Esophagus squamous epithelium (tissue), 5 donors: ENCODE data around the gene MKS1. TPM values are rescaled to one million over a fixed set of nuclear protein-coding genes. Genes with fewer than 3 reads are reported as not detected.

Experiments
- DNase-seq: peaks from one replicate; lab custom pipeline; 2025; lab: John Stamatoyannopoulos, UW
- H3K27ac ChIP-seq, 4 donors: fragments of 200-600 bp; sonication (generic); one replicate each; pipeline ENCODE4 v1.5.1; 2016 to 2019; ENCODE audit warnings: mild to moderate bottlenecking in 1 of 4
- H3K27me3 ChIP-seq, 4 donors: fragments of 200-600 bp; sonication (generic); 1 replicate in 3 of 4; 2 replicates in 1 of 4; pipeline versions ENCODE4 v1.5.1 to v1.6.0; 2017 to 2021; ENCODE audit warnings: antibody characterized with exemption in 1 of 4
- H3K36me3 ChIP-seq, 3 donors: fragments of 200-600 bp; sonication (generic); one replicate each; pipeline ENCODE4 v1.5.1; 2016 to 2019
- H3K4me1 ChIP-seq, 3 donors: fragments of 200-600 bp; sonication (generic); one replicate each; pipeline ENCODE4 v1.5.1; 2017 to 2019
- H3K4me3 ChIP-seq, 4 donors: fragments of 200-600 bp; sonication (generic); 1 replicate in 3 of 4; 2 replicates in 1 of 4; pipeline ENCODE4 v1.5.1; 2016 to 2019; ENCODE audit warnings: mild to moderate bottlenecking in 2 of 4, moderate library complexity in 1 of 4
- H3K9me3 ChIP-seq, 3 donors: fragments of 200-600 bp; sonication (generic); one replicate each; pipeline ENCODE4 v1.5.1; 2016 to 2019
- POLR2A ChIP-seq, 4 donors: fragments of 450-650 bp; IDR thresholded peaks; one replicate each; pipeline ENCODE4 v1.6.1; 2017; ENCODE audit warnings: antibody characterized with exemption in 4 of 4, mild to moderate bottlenecking in 4 of 4, moderate library complexity in 3 of 4
- WGBS, 2 donors: methylation state at CpG; one replicate each; pipeline ENCODE4 v1.1.5; 2018; 5-methylcytosine and 5-hydroxymethylcytosine counted together
- intact Hi-C: fragments of 100-400 bp; cut with DNase I; formaldehyde crosslinking; loops from one replicate; pipeline ENCODE4 v1.15.0; 2022
- total RNA-seq, 4 donors: library from RNA; depleted of rRNA; stranded (reverse); fragments of >200 nt; gene quantifications; one replicate each; pipeline ENCODE4 v1.1.0, GENCODE V29; 2016
- TF ChIP-seq, protein P1 (sequence below), 6 experiments: fragments of 450-650 bp in 4 of 6; fragments of 200-600 bp in 2 of 6; sonication (generic) in 2 of 6; IDR thresholded peaks; one replicate each; pipeline ENCODE4 v1.5.1; 2016 to 2019; ENCODE audit warnings: antibody characterized with exemption in 6 of 6, mild to moderate bottlenecking in 4 of 6, moderate library complexity in 4 of 6
- donor health status: DM: yes; HTN: yes; CAD: no.

The MKS1 gene
- total RNA-seq, result 10 to 100 TPM in 2 of 4 donors, 1 to 10 TPM in 2; 5.3 to 10.8 (median 9.3) TPM

GRCh38 chr17:58219007-58219788 lies at the start of gene MKS1:
Gene MKS1 (minus strand): TSS chr17:58219255. CDS start chr17:58219230, 25 bp downstream.
- TF ChIP-seq POLR2A (IDR thresholded peaks at IDR 0.05), result peak in 3 of 4 donors; percentile 35 to 60 (median 41)
- TF ChIP-seq, protein P1, sequence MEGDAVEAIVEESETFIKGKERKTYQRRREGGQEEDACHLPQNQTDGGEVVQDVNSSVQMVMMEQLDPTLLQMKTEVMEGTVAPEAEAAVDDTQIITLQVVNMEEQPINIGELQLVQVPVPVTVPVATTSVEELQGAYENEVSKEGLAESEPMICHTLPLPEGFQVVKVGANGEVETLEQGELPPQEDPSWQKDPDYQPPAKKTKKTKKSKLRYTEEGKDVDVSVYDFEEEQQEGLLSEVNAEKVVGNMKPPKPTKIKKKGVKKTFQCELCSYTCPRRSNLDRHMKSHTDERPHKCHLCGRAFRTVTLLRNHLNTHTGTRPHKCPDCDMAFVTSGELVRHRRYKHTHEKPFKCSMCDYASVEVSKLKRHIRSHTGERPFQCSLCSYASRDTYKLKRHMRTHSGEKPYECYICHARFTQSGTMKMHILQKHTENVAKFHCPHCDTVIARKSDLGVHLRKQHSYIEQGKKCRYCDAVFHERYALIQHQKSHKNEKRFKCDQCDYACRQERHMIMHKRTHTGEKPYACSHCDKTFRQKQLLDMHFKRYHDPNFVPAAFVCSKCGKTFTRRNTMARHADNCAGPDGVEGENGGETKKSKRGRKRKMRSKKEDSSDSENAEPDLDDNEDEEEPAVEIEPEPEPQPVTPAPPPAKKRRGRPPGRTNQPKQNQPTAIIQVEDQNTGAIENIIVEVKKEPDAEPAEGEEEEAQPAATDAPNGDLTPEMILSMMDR (IDR thresholded peaks at IDR 0.05), result peak; percentile 59 to 85 (median 76)
- no peaks in the 10 kb centered on the region for H3K27me3 ChIP-seq
- intact Hi-C loops, result no loop called here

GRCh38 chr17:58268326-58268725 lies 49.3 kb upstream of the MKS1 start:
- H3K9me3 ChIP-seq, result no peaks in the 10 kb centered on the region
- WGBS, 2 donors, result 70 to 84% methylated on average over 8 to 12 of the region's 12 CpGs
- peaks cover 0 to 47% (median 0%) of the 10 kb centered on the region in 4 donors for H3K27me3 ChIP-seq
- H3K4me1 ChIP-seq, result no peaks in the 10 kb centered on the region
- DNase-seq, result no peak
- no peak overlapping the region for H3K4me3 ChIP-seq
- no peaks in the 10 kb centered on the region for H3K36me3 ChIP-seq
- intact Hi-C loops, result no loop called here
- H3K27ac ChIP-seq, result no peak overlapping the region
- TF ChIP-seq, protein P1 (IDR thresholded peaks at IDR 0.05), result no peak
- TF ChIP-seq POLR2A (IDR thresholded peaks at IDR 0.05), result no peak

More at GRCh38 chr17:58219007-58219788, at the start of gene MKS1:
- H3K4me3 ChIP-seq, result peak within 1 kb of the TSS; percentile 67 to 84 (median 76)
- H3K36me3 ChIP-seq, result peaks cover 0 to 28% (median 0%) of the 10 kb centered on the region in 3 donors
- WGBS, 2 donors, result 2 to 3% methylated on average over 27 to 41 of the region's 56 CpGs
- H3K9me3 ChIP-seq, result no peaks in the 10 kb centered on the region
- H3K4me1 ChIP-seq, result peaks cover 0 to 19% (median 3%) of the 10 kb centered on the region in 3 donors
- H3K27ac ChIP-seq, result peak within 1 kb of the TSS; percentile 75 to 87 (median 84)
- DNase-seq, result peak; percentile 54

DNA sequence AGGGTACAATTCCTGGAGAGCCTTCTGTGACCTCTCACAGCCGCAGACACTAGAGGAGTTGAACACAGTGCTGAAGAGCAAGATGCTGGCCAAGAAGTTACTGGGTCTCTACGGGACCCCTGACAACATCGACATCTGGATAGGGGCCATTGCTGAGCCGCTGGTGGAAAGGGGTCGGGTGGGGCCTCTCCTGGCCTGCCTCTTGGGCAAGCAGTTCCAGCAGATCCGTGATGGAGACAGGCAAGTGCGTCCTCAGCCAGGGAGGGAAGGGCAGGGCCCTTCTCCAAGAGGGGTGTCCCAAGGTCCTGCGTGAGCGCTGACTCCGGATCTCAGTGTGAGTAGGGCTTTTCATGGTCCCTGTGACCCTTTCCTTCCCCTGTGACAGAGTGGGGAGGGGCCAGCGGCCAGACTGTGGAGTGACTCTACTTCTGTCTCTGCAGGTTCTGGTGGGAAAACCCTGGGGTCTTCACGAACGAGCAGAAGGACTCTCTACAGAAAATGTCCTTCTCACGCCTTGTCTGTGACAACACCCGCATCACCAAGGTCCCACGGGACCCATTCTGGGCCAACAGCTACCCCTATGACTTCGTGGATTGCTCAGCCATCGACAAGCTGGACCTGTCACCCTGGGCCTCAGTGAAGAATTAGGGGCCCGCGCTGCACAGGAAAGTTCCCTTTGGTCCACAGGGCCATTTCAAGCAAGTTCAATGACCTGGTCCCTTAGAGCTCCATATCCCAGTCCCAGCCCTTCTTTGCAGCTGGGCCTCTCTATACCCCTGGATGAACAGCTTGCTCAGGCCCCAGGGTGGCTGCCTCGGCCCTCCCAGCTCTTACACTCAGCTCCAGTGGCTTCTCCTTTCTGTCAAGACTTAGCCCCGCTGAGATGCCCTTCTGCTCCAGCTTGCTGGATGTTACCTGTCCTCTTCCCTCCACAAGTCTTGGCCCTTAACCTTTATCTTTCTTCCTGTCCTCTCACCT lies 48.6 kb upstream of the MKS1 start:
- H3K4me1 ChIP-seq, result no peaks in the 10 kb centered on the region
- no peak overlapping the region for H3K4me3 ChIP-seq
- H3K27me3 ChIP-seq, result peaks cover 0 to 53% (median 0%) of the 10 kb centered on the region in 4 donors
- WGBS, 2 donors, result 68 to 75% methylated on average over 8 to 18 of the region's 22 CpGs
- H3K36me3 ChIP-seq, result no peaks in the 10 kb centered on the region
- intact Hi-C loops, result no loop called here
- H3K27ac ChIP-seq, result no peak overlapping the region
- no peak for DNase-seq
- no peaks in the 10 kb centered on the region for H3K9me3 ChIP-seq
- TF ChIP-seq, protein P1 (IDR thresholded peaks at IDR 0.05), result no peak
- TF ChIP-seq POLR2A (IDR thresholded peaks at IDR 0.05), result no peak

DNA sequence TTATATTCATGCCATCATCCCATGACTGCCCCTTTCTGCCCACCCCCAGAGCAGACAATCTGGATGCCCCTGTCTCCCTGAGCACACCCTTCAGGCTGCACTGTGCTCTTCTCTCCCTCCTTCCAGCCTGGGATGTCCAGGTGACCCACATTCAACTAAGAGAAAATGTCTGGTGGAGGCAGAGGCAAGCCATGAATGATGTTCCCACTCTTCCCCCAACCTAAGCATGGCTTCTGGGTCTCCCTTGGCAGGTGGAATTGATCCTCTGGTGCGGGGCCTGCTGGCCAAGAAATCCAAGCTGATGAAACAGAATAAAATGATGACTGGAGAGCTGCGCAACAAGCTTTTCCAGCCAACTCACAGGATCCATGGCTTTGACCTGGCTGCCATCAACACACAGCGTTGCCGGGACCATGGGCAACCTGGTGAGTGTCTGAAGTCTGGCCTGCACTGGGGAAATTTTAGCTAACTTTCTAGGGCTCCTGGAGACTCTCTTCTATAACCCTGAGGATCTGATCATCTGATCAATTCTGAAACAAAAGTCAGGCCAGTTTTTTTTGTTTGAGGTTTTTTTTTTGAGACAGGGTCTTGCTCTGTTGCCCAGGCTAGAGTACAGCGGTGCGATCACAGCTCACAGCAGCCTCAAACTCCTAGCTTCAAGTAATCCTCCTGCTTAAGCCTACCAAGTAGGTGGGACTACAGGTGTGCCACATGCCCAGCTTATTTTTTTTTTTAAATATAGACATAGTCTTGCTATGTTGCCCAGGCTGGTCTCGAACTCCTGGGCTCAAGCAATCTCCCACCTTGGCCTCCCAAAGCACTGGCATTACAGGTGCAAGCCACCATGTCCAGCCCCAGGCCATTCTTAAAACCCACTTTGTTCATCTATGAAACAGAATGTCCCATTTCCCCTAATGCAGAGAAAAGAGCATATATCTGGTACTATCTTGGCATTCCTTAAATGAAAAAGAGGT lies 47.1 kb upstream of the MKS1 start:
- intact Hi-C loops, result no loop called here
- 83 to 91% methylated on average over 5 to 6 of the region's 7 CpGs for WGBS, 2 donors
- H3K36me3 ChIP-seq, result no peaks in the 10 kb centered on the region
- H3K4me1 ChIP-seq, result no peaks in the 10 kb centered on the region
- H3K27ac ChIP-seq, result no peak overlapping the region
- DNase-seq, result no peak
- peaks cover 0 to 67% (median 0%) of the 10 kb centered on the region in 4 donors for H3K27me3 ChIP-seq
- TF ChIP-seq, protein P1 (IDR thresholded peaks at IDR 0.05), result no peak
- no peak for TF ChIP-seq POLR2A (IDR thresholded peaks at IDR 0.05)
- H3K9me3 ChIP-seq, result no peaks in the 10 kb centered on the region
- no peak overlapping the region for H3K4me3 ChIP-seq
